Liver (tissue), 3 donors: Measurements from ENCODE around the gene CCL5.

ENCODE experiments used
- CTCF ChIP-seq: fragments of 150-350 bp; IDR thresholded peaks from 2 replicates; pipeline ENCODE4 v1.5.1; 2017; ENCODE audit warnings: improper control_type of control experiment, low read depth, low read length; ENCODE audit not compliant: missing input control
- GABPA ChIP-seq, 2 donors: IDR thresholded peaks in 1 of 2; conservative IDR thresholded peaks in 1 of 2; 2 replicates each; pipeline ENCODE4 v1.6.1; 2016; ENCODE audit warnings: antibody characterized with exemption in 2 of 2, mild to moderate bottlenecking in 1 of 2, moderate library complexity in 1 of 2
- JUND ChIP-seq, 2 donors: IDR thresholded peaks; 2 replicates each; pipeline ENCODE4 v1.6.1; 2016; ENCODE audit warnings: antibody characterized with exemption in 2 of 2
- RAD21 ChIP-seq, 2 donors: IDR thresholded peaks; 2 replicates each; pipeline ENCODE4 v1.6.1; 2016; ENCODE audit warnings: antibody characterized with exemption in 2 of 2, mild to moderate bottlenecking in 2 of 2
- ZBTB33 ChIP-seq: IDR thresholded peaks from 2 replicates; pipeline ENCODE4 v1.6.1; 2016; ENCODE audit warnings: antibody characterized with exemption
- donor health status: healthy.
- donor health status: healthy.

- no peak for TF ChIP-seq CTCF
- TF ChIP-seq RAD21 (IDR thresholded peaks at IDR 0.05) = no peak
- TF ChIP-seq JUND (IDR thresholded peaks at IDR 0.05) = no peak
- TF ChIP-seq GABPA (IDR thresholded peaks at IDR 0.05 in 1 of 2, conservative IDR thresholded peaks at IDR 0.05 in 1 of 2) = no peak
- no peak for TF ChIP-seq ZBTB33
These were observed 11.4 kb downstream of the CCL5 start, which contains the start of gene HEATR9 for GRCh38 chr17:35868737-35869136.
